ENCODE data around the gene DIP2B. TPM values are rescaled to one million over a fixed set of nuclear protein-coding genes. Genes with fewer than 3 reads are reported as not detected.

DIP2B gene
- total RNA-seq, 1 experiment from 2014 or later: 20.0 TPM

GRCh38 chr12:50706606-50707005 lies 201.8 kb downstream of the DIP2B start:
- H4K5ac ChIP-seq (ENCODE audit: insufficient read length, low read depth, low read length): no peak overlapping the region
- H3K27ac ChIP-seq (ENCODE audit: insufficient read length, low read depth, low read length): no peak overlapping the region
- Mint-ChIP-seq H3K36me3 (ENCODE audit: insufficient read depth in 1 of 3, low read depth in 3 of 3) (peaks cover 3 to 50% (median 30%) of the 10 kb centered on the region in 3 experiments; a peak in 6 of 7 replicates), H3K27me3 (ENCODE audit: low read depth) (no peaks in the 10 kb centered on the region), H3K9me3 (no peaks in the 10 kb centered on the region), H3K4me1 (no peaks in the 10 kb centered on the region), H3K4me3 (no peak overlapping the region), H3K27ac (no peak overlapping the region)
- H3K79me2 ChIP-seq (ENCODE audit: insufficient read depth, low read length): no peaks in the 10 kb centered on the region
- H3K9ac ChIP-seq (ENCODE audit: extremely low read depth, insufficient read length, low read length): no peak overlapping the region
- H2BK12ac ChIP-seq (ENCODE audit: insufficient read length, low read depth, low read length): no peak overlapping the region
- H2BK15ac ChIP-seq (ENCODE audit: low read depth, low read length): no peak overlapping the region
- H4K8ac ChIP-seq (replicated peaks; ENCODE audit: insufficient read length, low read depth, low read length): no peak overlapping the region
- H2AK5ac ChIP-seq (ENCODE audit: insufficient read length, low read length): no peak overlapping the region
- no peak overlapping the region for H3K23ac ChIP-seq (ENCODE audit: insufficient read length, low read depth, low read length)
- no peak overlapping the region for H3T11ph ChIP-seq (ENCODE audit: low read length)
- H3K79me1 ChIP-seq (ENCODE audit: insufficient read depth, low read depth, low read length, poor library complexity, severe bottlenecking): no peaks in the 10 kb centered on the region
- H3K4me1 ChIP-seq (ENCODE audit: insufficient read depth, low read length): no peaks in the 10 kb centered on the region
- no peak overlapping the region for H3K18ac ChIP-seq (ENCODE audit: insufficient read length, low read depth, low read length)
- DNase-seq: no peak
- H3K27me3 ChIP-seq (ENCODE audit: insufficient read depth, low read length): no peaks in the 10 kb centered on the region
- H3K23me2 ChIP-seq (ENCODE audit: insufficient read length, low read depth, low read length, poor library complexity, severe bottlenecking): no peaks in the 10 kb centered on the region
- no peaks in the 10 kb centered on the region for H4K20me1 ChIP-seq (ENCODE audit: control insufficient read depth, insufficient read depth, insufficient read length)
- TF ChIP-seq CTCF (conservative IDR thresholded peaks at IDR 0.05): no peak
- H3K14ac ChIP-seq (ENCODE audit: insufficient read depth, low read length): no peak overlapping the region
- no peak overlapping the region for H3K4me2 ChIP-seq (ENCODE audit: insufficient read depth, insufficient read length, low read length)
- H2BK20ac ChIP-seq (ENCODE audit: low read depth, low read length, poor library complexity, severe bottlenecking): no peak overlapping the region
- no peaks in the 10 kb centered on the region for H3K9me3 ChIP-seq (ENCODE audit: control insufficient read depth, low read depth, low read length)
- no peak overlapping the region for H4K91ac ChIP-seq (ENCODE audit: insufficient read length, low read depth, low read length)
- H2AFZ ChIP-seq (ENCODE audit: low read length): no peak overlapping the region
- H3K4ac ChIP-seq (ENCODE audit: low read depth, low read length): no peak overlapping the region
- H2BK5ac ChIP-seq (ENCODE audit: insufficient read length, low read length): no peak overlapping the region
- no peak overlapping the region for H3K56ac ChIP-seq (ENCODE audit: insufficient read length, low read depth, low read length)
- no peak overlapping the region for H2BK120ac ChIP-seq (ENCODE audit: low read depth, low read length, poor library complexity, severe bottlenecking)

Measured in H9 (cell line).